H1 (cell line): Measurements from ENCODE around the gene RAPGEF1. TPM values are rescaled to one million over a fixed set of nuclear protein-coding genes. Genes with fewer than 3 reads are reported as not detected.

Experiments
- CTCF ChIA-PET: fragments of 300-600 bp; sonication (Branson Sonifier 250); formaldehyde crosslinking; loops from one replicate; lab custom pipeline; 2021; ENCODE audit not compliant: partially characterized antibody; lab: Charles Lee
- POLR2A ChIA-PET: fragments of 300-600 bp; sonication (Branson Sonifier 250); formaldehyde crosslinking; loops from one replicate; lab custom pipeline; 2021; ENCODE audit warnings: inconsistent platforms; ENCODE audit not compliant: partially characterized antibody; lab: Charles Lee
- DNase-seq, 2 experiments: peaks; one replicate each; pipeline versions ENCODE4 v3.0.0 to v3.0.0-alpha.2; 2010 to 2022; ENCODE audit warnings: low spot score in 2 of 2, low read depth in 1 of 2, mixed read lengths in 1 of 2
- FAIRE-seq: peaks from 2 replicates; lab custom pipeline; 2011; peaks lifted over from hg19 to GRCh38; lab: Jason Lieb, UNC
- H2AFZ ChIP-seq: 2 replicates; pipeline ENCODE4 v1.8.1; 2012; ENCODE audit warnings: low read length, inconsistent platforms
- H2AK5ac ChIP-seq: 2 replicates; pipeline ENCODE4 v1.6.1; 2013; ENCODE audit warnings: low read depth, low read length
- H2BK120ac ChIP-seq: replicated peaks from 2 replicates; pipeline ENCODE3; 2013; ENCODE audit warnings: low read depth, low read length, inconsistent platforms
- H2BK12ac ChIP-seq: 2 replicates; pipeline ENCODE4 v1.6.1; 2013; ENCODE audit warnings: low read depth, low read length
- H2BK15ac ChIP-seq: 2 replicates; pipeline ENCODE4 v1.6.1; 2013; ENCODE audit warnings: low read length
- H2BK20ac ChIP-seq: 2 replicates; pipeline ENCODE4 v1.6.1; 2013; ENCODE audit warnings: low read length
- H2BK5ac ChIP-seq: 2 replicates; pipeline ENCODE4 v1.6.1; 2013; ENCODE audit warnings: low read depth, low read length
- H3K14ac ChIP-seq: 2 replicates; pipeline ENCODE4 v1.6.1; 2013; ENCODE audit warnings: inconsistent platforms; ENCODE audit not compliant: insufficient read length
- H3K18ac ChIP-seq: 2 replicates; pipeline ENCODE4 v1.6.1; 2013; ENCODE audit warnings: low read length; ENCODE audit errors: extremely low read depth
- H3K23ac ChIP-seq: 2 replicates; pipeline ENCODE4 v1.6.1; 2013; ENCODE audit warnings: inconsistent platforms; ENCODE audit not compliant: insufficient read length
- H3K23me2 ChIP-seq: 2 replicates; pipeline ENCODE4 v1.6.1; 2013; ENCODE audit warnings: low read depth, low read length
- H3K27ac ChIP-seq: 2 replicates; pipeline ENCODE4 v1.6.1; 2011; ENCODE audit warnings: low read depth, low read length, inconsistent platforms
- H3K27me3 ChIP-seq, 4 experiments: replicated peaks in 1 of 4; 1 replicate in 1 of 4; 2 replicates in 3 of 4; pipeline versions ENCODE4 v1.6.1 to v1.8.1; 2011 to 2013; ENCODE audit warnings: low read length in 3 of 4, mild to moderate bottlenecking in 3 of 4, inconsistent platforms in 2 of 4, mixed read lengths in 2 of 4, moderate library complexity in 1 of 4; ENCODE audit not compliant: control insufficient read depth in 3 of 4, insufficient read depth in 3 of 4; ENCODE audit errors: extremely low read depth in 1 of 4
- H3K36me3 ChIP-seq, 4 experiments: 2 replicates each; pipeline versions ENCODE4 v1.6.1 to v1.8.1; 2011 to 2013; ENCODE audit warnings: mild to moderate bottlenecking in 4 of 4, low read length in 3 of 4, moderate library complexity in 2 of 4, control low read depth in 1 of 4, inconsistent platforms in 1 of 4; ENCODE audit not compliant: insufficient read depth in 4 of 4, control insufficient read depth in 2 of 4
- H3K4ac ChIP-seq: replicated peaks from 2 replicates; pipeline ENCODE3; 2013; ENCODE audit warnings: low read length, low read depth, mixed read lengths, inconsistent platforms; ENCODE audit not compliant: insufficient read length
- H3K4me1 ChIP-seq, 4 experiments: replicated peaks in 1 of 4; 1 replicate in 1 of 4; 2 replicates in 3 of 4; pipeline versions ENCODE4 v1.6.1 to v1.8.1; 2011 to 2013; ENCODE audit warnings: low read length in 3 of 4, inconsistent platforms in 2 of 4, mixed read lengths in 1 of 4; ENCODE audit not compliant: insufficient read depth in 4 of 4, control insufficient read depth in 3 of 4
- H3K4me2 ChIP-seq, 2 experiments: 2 replicates each; pipeline versions ENCODE4 v1.6.1 to v1.8.1; 2011 to 2013; ENCODE audit warnings: low read depth in 2 of 2, low read length in 2 of 2, control low read depth in 1 of 2, inconsistent platforms in 1 of 2, mild to moderate bottlenecking in 1 of 2; ENCODE audit not compliant: insufficient read depth in 1 of 2
- H3K4me3 ChIP-seq, 4 experiments: fragments of 200-600, 300-600 bp in 1 of 4; sonication (generic), shearing (Covaris generic), sonication (Bioruptor Twin) in 1 of 4; 2 replicates each; pipeline versions ENCODE4 v1.5.1 to v1.8.1; 2011 to 2016; ENCODE audit warnings: low read length in 4 of 4, low read depth in 3 of 4, control low read depth in 2 of 4, inconsistent platforms in 2 of 4, mild to moderate bottlenecking in 2 of 4, mixed read lengths in 1 of 4, moderate library complexity in 1 of 4; ENCODE audit not compliant: insufficient read depth in 2 of 4; ENCODE audit errors: extremely low read depth in 1 of 4
- H3K56ac ChIP-seq: replicated peaks from 2 replicates; pipeline ENCODE3; 2013; ENCODE audit warnings: low read depth, mild to moderate bottlenecking, mixed read lengths, low read length, inconsistent platforms; ENCODE audit not compliant: insufficient read length
- H3K79me1 ChIP-seq: 2 replicates; pipeline ENCODE4 v1.6.1; 2013; ENCODE audit warnings: low read depth, low read length, control low read depth
- H3K79me2 ChIP-seq, 2 experiments: 2 replicates each; pipeline versions ENCODE4 v1.6.1 to v1.8.1; 2012 to 2013; ENCODE audit warnings: low read length in 2 of 2, mild to moderate bottlenecking in 2 of 2, inconsistent platforms in 1 of 2; ENCODE audit not compliant: insufficient read depth in 2 of 2, control insufficient read depth in 1 of 2
- H3K9ac ChIP-seq, 4 experiments: replicated peaks in 1 of 4; 1 replicate in 1 of 4; 2 replicates in 3 of 4; pipeline versions ENCODE4 v1.6.1 to v1.8.1; 2011 to 2013; ENCODE audit warnings: low read depth in 3 of 4, low read length in 3 of 4, control low read depth in 2 of 4, mild to moderate bottlenecking in 2 of 4, moderate library complexity in 2 of 4, inconsistent platforms in 1 of 4; ENCODE audit errors: extremely low read depth in 1 of 4
- H3K9me3 ChIP-seq, 2 experiments: 2 replicates each; pipeline versions ENCODE4 v1.6.1 to v1.8.1; 2012 to 2013; ENCODE audit warnings: mild to moderate bottlenecking in 2 of 2, moderate library complexity in 2 of 2, control low read depth in 1 of 2, inconsistent platforms in 1 of 2, low read depth in 1 of 2, low read length in 1 of 2, mixed read lengths in 1 of 2; ENCODE audit not compliant: insufficient read depth in 2 of 2
- H4K20me1 ChIP-seq, 2 experiments: replicated peaks in 1 of 2; 2 replicates each; pipeline versions ENCODE3 to v1.8.1; 2011 to 2013; ENCODE audit warnings: inconsistent platforms in 2 of 2, low read length in 2 of 2, mild to moderate bottlenecking in 1 of 2; ENCODE audit not compliant: insufficient read depth in 2 of 2, control insufficient read depth in 1 of 2
- H4K5ac ChIP-seq: 2 replicates; pipeline ENCODE4 v1.6.1; 2013; ENCODE audit warnings: low read length, low read depth, mixed read lengths, inconsistent platforms; ENCODE audit not compliant: insufficient read length
- H4K8ac ChIP-seq: 2 replicates; pipeline ENCODE4 v1.8.0; 2013; ENCODE audit warnings: mild to moderate bottlenecking, moderate library complexity, low read length, inconsistent platforms; ENCODE audit not compliant: insufficient read depth; ENCODE audit errors: extremely low read depth
- H4K91ac ChIP-seq: replicated peaks from 2 replicates; pipeline ENCODE3; 2013; ENCODE audit warnings: low read length, mixed read lengths, inconsistent platforms; ENCODE audit not compliant: insufficient read length
- CBX5 ChIP-seq: fragments of 300-800, 300-1000 bp; sonication (generic); IDR thresholded peaks from 2 replicates; pipeline ENCODE4 v1.7.1; 2016; ENCODE audit warnings: antibody characterized with exemption, low read length, low read depth
- KDM1A ChIP-seq: fragments of 200-600, 300-600 bp; sonication (generic); IDR thresholded peaks from 2 replicates; pipeline ENCODE4 v1.7.1; 2016; ENCODE audit warnings: mild to moderate bottlenecking, low read length, borderline replicate concordance
- KDM5A ChIP-seq: fragments of 200-600 bp; IDR thresholded peaks from 2 replicates; pipeline ENCODE4 v1.7.1; 2012; ENCODE audit warnings: mild to moderate bottlenecking, low read length, inconsistent platforms, mixed read lengths
- NANOG ChIP-seq: IDR thresholded peaks from 2 replicates; pipeline ENCODE4 v1.6.1; 2011; ENCODE audit warnings: low read length, low read depth, mild to moderate bottlenecking, inconsistent platforms; ENCODE audit not compliant: insufficient read depth, poor library complexity, severe bottlenecking
- NRF1 ChIP-seq: IDR thresholded peaks from 2 replicates; pipeline ENCODE4 v1.6.1; 2011; ENCODE audit warnings: mild to moderate bottlenecking, low read depth, low read length, improper control_type of control experiment
- RAD21 ChIP-seq, 2 experiments: IDR thresholded peaks in 1 of 2; conservative IDR thresholded peaks in 1 of 2; 2 replicates each; pipeline ENCODE4 v1.6.1; 2011; ENCODE audit warnings: low read depth in 2 of 2, low read length in 2 of 2, improper control_type of control experiment in 1 of 2, inconsistent platforms in 1 of 2, mild to moderate bottlenecking in 1 of 2, moderate library complexity in 1 of 2
- TAF7 ChIP-seq: optimal IDR thresholded peaks from 2 replicates; pipeline ENCODE3; 2011; ENCODE audit warnings: low read depth, mild to moderate bottlenecking, inconsistent platforms, low read length, moderate library complexity, borderline replicate concordance
- WGBS, 2 experiments: shearing (Covaris generic) in 1 of 2; methylation state at CpG; one replicate each; pipeline versions ENCODE4 v1.1.6 to v1.1.7; 2013 to 2015; ENCODE audit warnings: low lambda C conversion rate in 2 of 2, mixed read lengths in 2 of 2, inconsistent platforms in 1 of 2, low coverage in 1 of 2, missing lambda C conversion rate in 1 of 2; ENCODE audit not compliant: insufficient replicate concordance in 2 of 2, insufficient coverage in 1 of 2, insufficient read length in 1 of 2; ENCODE audit errors: extremely low coverage in 1 of 2, missing lambda C conversion rate in 1 of 2; 5-methylcytosine and 5-hydroxymethylcytosine counted together
- polyA plus RNA-seq, 7 experiments: library from polyadenylated mRNA; depleted of rRNA in 3 of 7; stranded (reverse) in 5 of 7; unstranded in 2 of 7; fragments of >200 nt in 5 of 7; fragments of 200-250 nt in 2 of 7; gene quantifications; 1 replicate in 5 of 7; 2 replicates in 1 of 7; 4 replicates in 1 of 7; pipeline versions ENCODE4 v1.2.1 to v1.2.3, GENCODE V29; 2011 to 2013; ENCODE audit warnings: missing spikeins in 2 of 7, mixed read lengths in 2 of 7
- total RNA-seq: library from RNA; stranded (reverse); fragmentation: NEBNext Ultra II Directional; extraction: Animal tissue kit (Norgen Biotek cat#: 25700); gene quantifications from 2 replicates; pipeline ENCODE4 v1.2.1, GENCODE V29; 2021
- TF ChIP-seq, protein P1 (sequence below): IDR thresholded peaks from 2 replicates; pipeline ENCODE4 v1.6.1; 2011; ENCODE audit warnings: low read depth, mild to moderate bottlenecking, low read length; ENCODE audit not compliant: insufficient read depth

RAPGEF1 gene
- total and polyA plus RNA-seq, 2 of the 8 experiments (the other 6 are each of a cell fraction or from before 2014, with no cell fraction given) = 29.7 to 78.9 TPM

DNA sequence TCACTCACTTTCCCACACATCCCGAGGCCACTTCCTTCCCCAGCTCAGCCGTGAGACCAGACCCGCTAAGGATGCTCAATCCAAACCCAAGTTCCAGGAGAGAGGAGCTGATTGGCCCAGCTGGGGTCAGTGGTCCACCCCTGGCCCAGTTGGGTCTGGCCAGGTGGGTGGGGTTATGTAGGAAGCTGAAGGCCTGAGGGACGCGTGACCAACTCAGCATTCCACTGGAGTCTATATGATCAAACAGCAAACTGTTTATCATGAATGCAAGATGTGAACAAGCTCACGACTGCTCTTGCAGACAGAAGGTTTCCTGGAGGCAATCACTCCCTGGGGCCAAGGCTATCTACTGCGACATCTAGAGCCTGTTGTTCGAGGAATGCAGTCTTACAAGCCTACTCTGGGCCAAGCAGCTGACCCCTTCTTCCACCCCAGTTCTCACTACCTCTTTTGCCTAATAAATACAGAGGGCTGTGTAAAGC, 4.9 kb upstream of the RAPGEF1 start:
- H2AFZ ChIP-seq = no peak overlapping the region
- H3K18ac ChIP-seq = no peak overlapping the region
- no peaks in the 10 kb centered on the region; a peak in 1 of 7 replicates for H3K4me1 ChIP-seq
- no peak overlapping the region for H3K14ac ChIP-seq
- WGBS, 2 experiments = 93% methylated on average over 8 of the region's 8 CpGs; no CpG with 5 or more reads in 1 of the 2 experiments
- H2BK120ac ChIP-seq = no peak overlapping the region
- peaks cover 0 to 7% of the 10 kb centered on the region in 2 experiments; a peak in 1 of 4 replicates for H3K9me3 ChIP-seq
- H3K4me2 ChIP-seq = no peak overlapping the region
- no peak for TF ChIP-seq TAF7
- no peak for TF ChIP-seq CBX5
- no peak for TF ChIP-seq RAD21 (IDR thresholded peaks at IDR 0.05 in 1 of 2, conservative IDR thresholded peaks at IDR 0.05 in 1 of 2; ENCODE audit: low read depth in 2 of 2, low read length in 2 of 2)
- TF ChIP-seq KDM1A = no peak
- no peak for TF ChIP-seq KDM5A
- TF ChIP-seq NRF1 = no peak
- TF ChIP-seq, protein P1, sequence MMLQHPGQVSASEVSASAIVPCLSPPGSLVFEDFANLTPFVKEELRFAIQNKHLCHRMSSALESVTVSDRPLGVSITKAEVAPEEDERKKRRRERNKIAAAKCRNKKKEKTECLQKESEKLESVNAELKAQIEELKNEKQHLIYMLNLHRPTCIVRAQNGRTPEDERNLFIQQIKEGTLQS = no peak
- TF ChIP-seq NANOG = no peak
- H4K20me1 ChIP-seq = no peaks in the 10 kb centered on the region
- H4K5ac ChIP-seq = no peak overlapping the region
- H3K4ac ChIP-seq = no peak overlapping the region
- H3K56ac ChIP-seq = no peak overlapping the region
- H3K27me3 ChIP-seq = no peaks in the 10 kb centered on the region; a peak in 1 of 7 replicates
- H3K23me2 ChIP-seq = no peaks in the 10 kb centered on the region
- no peak overlapping the region for H2BK20ac ChIP-seq
- no peaks in the 10 kb centered on the region for H3K36me3 ChIP-seq
- ChIA-PET POLR2A (interaction anchor here (0.8 kb wide), 1 partner anchor 9 kb away, joined by 3 read pairs; no protein-coding TSS in a partner anchor), CTCF (interaction anchor here (0.6 to 9.2 kb wide), 13 partner anchors 9 to 969 kb away, joined by 3 to 82 read pairs (median 4); no protein-coding TSS in a partner anchor)
- H2BK12ac ChIP-seq = no peak overlapping the region
- H3K27ac ChIP-seq = no peak overlapping the region
- FAIRE-seq (no peak), DNase-seq (no peak)
- H2AK5ac ChIP-seq = no peak overlapping the region
- H3K79me1 ChIP-seq = no peaks in the 10 kb centered on the region
- H2BK15ac ChIP-seq = no peak overlapping the region
- no peak overlapping the region for H2BK5ac ChIP-seq
- no peak overlapping the region for H4K91ac ChIP-seq
- H3K79me2 ChIP-seq = no peaks in the 10 kb centered on the region
- no peak overlapping the region for H3K9ac ChIP-seq
- H3K23ac ChIP-seq = no peak overlapping the region
- no peak overlapping the region for H4K8ac ChIP-seq
- H3K4me3 ChIP-seq = no peak overlapping the region
